ENCODE data around the gene CPT1B. TPM values are rescaled to one million over a fixed set of nuclear protein-coding genes. Genes with fewer than 3 reads are reported as not detected.

Gene CPT1B
- total RNA-seq, 4 donors from 2014 or later, result 3.5 to 17.6 (median 8.2) TPM

GRCh38 chr22:50605613-50606074 lies 27.4 kb upstream of the CPT1B start:
- peaks cover 0 to 88% (median 2%) of the 10 kb centered on the region in 4 donors for H3K27me3 ChIP-seq
- DNase-seq, result no peak
- H3K27ac ChIP-seq, result no peak overlapping the region
- no peaks in the 10 kb centered on the region for H3K36me3 ChIP-seq
- intact Hi-C loops (cut with DNase I), result no loop called here
- H3K9me3 ChIP-seq, result no peaks in the 10 kb centered on the region
- no peak overlapping the region for H3K4me3 ChIP-seq
- WGBS, 2 donors, result no CpG with 5 or more reads among the region's 20 CpGs
- H3K4me1 ChIP-seq, result peaks cover 0 to 12% (median 7%) of the 10 kb centered on the region in 3 donors
- TF ChIP-seq, protein P1, sequence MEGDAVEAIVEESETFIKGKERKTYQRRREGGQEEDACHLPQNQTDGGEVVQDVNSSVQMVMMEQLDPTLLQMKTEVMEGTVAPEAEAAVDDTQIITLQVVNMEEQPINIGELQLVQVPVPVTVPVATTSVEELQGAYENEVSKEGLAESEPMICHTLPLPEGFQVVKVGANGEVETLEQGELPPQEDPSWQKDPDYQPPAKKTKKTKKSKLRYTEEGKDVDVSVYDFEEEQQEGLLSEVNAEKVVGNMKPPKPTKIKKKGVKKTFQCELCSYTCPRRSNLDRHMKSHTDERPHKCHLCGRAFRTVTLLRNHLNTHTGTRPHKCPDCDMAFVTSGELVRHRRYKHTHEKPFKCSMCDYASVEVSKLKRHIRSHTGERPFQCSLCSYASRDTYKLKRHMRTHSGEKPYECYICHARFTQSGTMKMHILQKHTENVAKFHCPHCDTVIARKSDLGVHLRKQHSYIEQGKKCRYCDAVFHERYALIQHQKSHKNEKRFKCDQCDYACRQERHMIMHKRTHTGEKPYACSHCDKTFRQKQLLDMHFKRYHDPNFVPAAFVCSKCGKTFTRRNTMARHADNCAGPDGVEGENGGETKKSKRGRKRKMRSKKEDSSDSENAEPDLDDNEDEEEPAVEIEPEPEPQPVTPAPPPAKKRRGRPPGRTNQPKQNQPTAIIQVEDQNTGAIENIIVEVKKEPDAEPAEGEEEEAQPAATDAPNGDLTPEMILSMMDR (IDR thresholded peaks at IDR 0.05), result no peak
- no peak for TF ChIP-seq POLR2A (IDR thresholded peaks at IDR 0.05)

DNA sequence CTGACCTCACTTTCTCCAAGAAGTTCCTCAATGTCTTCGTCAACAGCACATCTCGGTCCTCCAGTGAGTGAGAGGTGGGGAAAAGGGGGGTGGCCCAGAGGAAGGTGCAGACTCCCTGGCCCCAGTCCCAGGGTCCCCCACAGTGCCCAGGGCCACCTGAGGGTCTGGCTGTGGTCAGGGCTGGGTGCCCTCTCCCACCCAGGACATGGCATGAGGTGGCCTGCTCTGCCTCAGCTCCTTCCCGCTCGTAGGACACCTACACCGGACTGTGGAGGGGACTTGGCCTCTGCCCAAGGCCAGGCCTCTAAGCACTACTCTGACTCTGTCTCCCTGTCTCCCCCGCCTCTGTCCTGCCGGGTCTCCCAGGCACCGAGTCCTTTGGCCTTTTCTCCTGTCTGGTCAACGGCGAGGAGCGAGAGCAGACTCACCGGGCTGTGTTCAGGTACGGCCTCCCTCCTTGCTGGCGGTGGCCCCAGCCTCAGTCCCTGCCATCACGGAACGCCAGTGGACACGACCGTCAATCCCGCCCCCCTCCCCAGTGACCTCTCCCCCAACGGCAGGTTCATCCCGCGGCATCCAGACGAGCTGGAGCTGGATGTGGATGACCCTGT lies 26.9 kb upstream of the CPT1B start:
- Histone ChIP-seq H3K27me3 (peaks cover 0 to 88% (median 2%) of the 10 kb centered on the region in 4 donors), H3K27ac (no peak overlapping the region), H3K36me3 (no peaks in the 10 kb centered on the region), H3K9me3 (no peaks in the 10 kb centered on the region), H3K4me1 (peaks cover 0 to 16% (median 12%) of the 10 kb centered on the region in 3 donors), H3K4me3 (no peak overlapping the region)
- 88% methylated on average over 2 of the region's 23 CpGs; no CpG with 5 or more reads in 1 of the 2 donors for WGBS, 2 donors
- intact Hi-C loops (cut with DNase I), result no loop called here
- no peak for DNase-seq
- TF ChIP-seq, protein P1 (IDR thresholded peaks at IDR 0.05), result no peak
- no peak for TF ChIP-seq POLR2A (IDR thresholded peaks at IDR 0.05)

DNA sequence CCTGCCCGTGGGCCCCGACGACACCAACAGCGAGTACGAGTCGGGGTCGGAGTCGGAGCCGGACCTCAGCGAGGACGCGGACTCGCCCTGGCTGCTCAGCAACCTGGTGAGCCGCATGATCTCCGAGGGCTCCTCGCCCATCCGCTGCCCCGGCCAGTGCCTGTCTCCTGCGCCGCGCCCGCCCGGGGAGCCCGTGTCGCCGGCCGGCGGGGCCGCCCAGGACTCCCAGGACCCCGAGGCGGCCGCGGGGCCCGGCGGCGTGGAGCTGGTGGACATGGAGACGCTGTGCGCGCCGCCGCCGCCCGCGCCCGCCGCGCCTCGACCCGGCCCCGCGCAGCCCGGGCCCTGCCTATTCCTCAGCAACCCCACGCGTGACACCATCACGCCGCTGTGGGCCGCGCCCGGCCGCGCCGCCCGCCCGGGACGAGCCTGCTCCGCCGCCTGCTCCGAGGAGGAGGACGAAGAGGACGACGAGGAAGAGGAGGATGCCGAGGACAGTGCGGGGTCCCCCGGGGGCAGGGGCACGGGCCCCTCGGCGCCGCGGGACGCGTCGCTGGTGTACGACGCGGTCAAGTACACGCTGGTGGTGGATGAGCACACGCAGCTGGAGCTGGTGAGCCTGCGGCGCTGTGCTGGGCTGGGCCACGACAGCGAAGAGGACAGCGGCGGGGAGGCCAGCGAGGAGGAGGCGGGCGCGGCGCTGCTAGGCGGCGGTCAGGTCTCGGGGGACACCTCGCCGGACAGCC lies 26.2 kb upstream of the CPT1B start:
- DNase-seq, result no peak
- TF ChIP-seq, protein P1 (IDR thresholded peaks at IDR 0.05), result no peak
- no peak for TF ChIP-seq POLR2A (IDR thresholded peaks at IDR 0.05)
- Histone ChIP-seq H3K4me3 (no peak overlapping the region), H3K36me3 (no peaks in the 10 kb centered on the region), H3K27ac (no peak overlapping the region), H3K4me1 (peaks cover 0 to 22% (median 13%) of the 10 kb centered on the region in 3 donors), H3K27me3 (peaks cover 0 to 88% (median 2%) of the 10 kb centered on the region in 4 donors), H3K9me3 (no peaks in the 10 kb centered on the region)
- 75 to 84% methylated on average over 31 to 37 of the region's 103 CpGs for WGBS, 2 donors
- intact Hi-C loops (cut with DNase I), result no loop called here

GRCh38 chr22:50603511-50604255 lies 25.5 kb upstream of the CPT1B start:
- Histone ChIP-seq H3K9me3 (no peaks in the 10 kb centered on the region), H3K36me3 (no peaks in the 10 kb centered on the region), H3K4me3 (no peak overlapping the region), H3K4me1 (peaks cover 0 to 22% (median 13%) of the 10 kb centered on the region in 3 donors), H3K27me3 (peaks cover 0 to 95% (median 2%) of the 10 kb centered on the region in 4 donors), H3K27ac (no peak overlapping the region)
- no CpG with 5 or more reads among the region's 70 CpGs for WGBS, 2 donors
- no peak for TF ChIP-seq POLR2A (IDR thresholded peaks at IDR 0.05)
- intact Hi-C loops (cut with DNase I), result no loop called here
- no peak for DNase-seq

DNA sequence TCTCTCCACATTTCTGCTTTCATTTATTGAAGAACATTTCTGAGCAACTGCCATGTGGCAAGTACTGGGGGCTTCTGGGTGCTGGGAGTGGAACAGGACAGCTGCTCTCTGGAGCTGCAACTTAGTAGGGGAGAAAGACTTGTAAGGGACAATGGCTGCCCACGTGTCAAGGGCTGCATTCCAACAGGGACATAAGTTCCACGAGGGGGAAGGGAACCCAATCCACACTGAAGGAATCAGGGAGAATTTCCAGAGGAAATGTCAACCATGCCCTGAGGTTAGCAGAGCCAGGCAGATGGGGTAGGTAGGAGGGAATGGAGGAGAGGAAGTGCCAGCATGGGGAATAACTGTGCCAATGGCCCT lies 24.1 kb upstream of the CPT1B start:
- 25 to 29% methylated on average over 2 of the region's 2 CpGs for WGBS, 2 donors
- Histone ChIP-seq H3K36me3 (no peaks in the 10 kb centered on the region), H3K4me1 (peaks cover 0 to 22% (median 13%) of the 10 kb centered on the region in 3 donors), H3K4me3 (no peak overlapping the region), H3K9me3 (no peaks in the 10 kb centered on the region), H3K27ac (no peak overlapping the region), H3K27me3 (peaks cover 0 to 93% (median 2%) of the 10 kb centered on the region in 4 donors)
- TF ChIP-seq, protein P1 (IDR thresholded peaks at IDR 0.05), result no peak
- no peak for TF ChIP-seq POLR2A (IDR thresholded peaks at IDR 0.05)
- no peak for DNase-seq
- intact Hi-C loops (cut with DNase I), result no loop called here

Measured in esophagus squamous epithelium (tissue), 5 donors.